ENCODE measurements around the gene KISS1. TPM values are rescaled to one million over a fixed set of nuclear protein-coding genes. Genes with fewer than 3 reads are reported as not detected.

KISS1 gene
- total RNA-seq, 1 experiment from 2014 or later = not detected

DNA sequence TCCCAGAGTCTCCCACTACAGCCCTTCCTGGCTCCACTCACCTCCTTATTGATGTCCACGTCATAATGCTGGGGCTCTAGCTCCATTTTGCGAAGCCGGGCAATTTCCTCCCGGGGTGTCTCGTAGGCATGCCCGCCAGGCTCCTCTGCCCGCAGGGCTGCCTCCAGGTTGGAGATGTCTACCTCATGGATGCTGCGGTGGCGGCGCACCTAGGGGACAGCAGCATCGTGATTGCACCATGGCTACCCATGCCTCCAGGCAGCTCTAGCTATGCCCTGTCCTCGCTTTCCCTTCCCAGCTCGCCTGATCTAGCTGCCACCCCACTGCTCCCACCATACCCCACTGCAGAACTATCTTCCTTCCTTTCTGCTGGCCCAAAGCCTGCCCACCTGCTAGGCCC, 32.6 kb upstream of the KISS1 start:
- in situ Hi-C loops (cut with HindIII; ENCODE audit: low pct_unique_long_range_greater_than_20kb, low sequenced_read_pairs) = no loop called here
- Histone ChIP-seq H3K36me3 (ENCODE audit: control insufficient read depth, insufficient read depth, low read length) (no peaks in the 10 kb centered on the region), H3K4me3 (ENCODE audit: low read depth in 2 of 2, low read length in 2 of 2) (no peak overlapping the region), H3K9me3 (ENCODE audit: control insufficient read depth, insufficient read depth, low read depth, low read length) (no peaks in the 10 kb centered on the region), H3K4me1 (ENCODE audit: control insufficient read depth, insufficient read depth, low read length) (no peaks in the 10 kb centered on the region), H3K27ac (ENCODE audit: low read length) (no peak overlapping the region), H3K27me3 (ENCODE audit: control insufficient read depth, insufficient read depth, low read length) (no peaks in the 10 kb centered on the region)
- no TSS peak for BruUV-seq (replicated peaks)
- ATAC-seq (no peak), DNase-seq (ENCODE audit: low read depth, low spot score) (no peak)
- ChIA-PET POLR2A (no interaction called here), CTCF (interaction anchor here (0.6 kb wide), 1 partner anchor 202 kb away, joined by 5 read pairs; no protein-coding TSS in a partner anchor)
- TF ChIP-seq, protein P1, sequence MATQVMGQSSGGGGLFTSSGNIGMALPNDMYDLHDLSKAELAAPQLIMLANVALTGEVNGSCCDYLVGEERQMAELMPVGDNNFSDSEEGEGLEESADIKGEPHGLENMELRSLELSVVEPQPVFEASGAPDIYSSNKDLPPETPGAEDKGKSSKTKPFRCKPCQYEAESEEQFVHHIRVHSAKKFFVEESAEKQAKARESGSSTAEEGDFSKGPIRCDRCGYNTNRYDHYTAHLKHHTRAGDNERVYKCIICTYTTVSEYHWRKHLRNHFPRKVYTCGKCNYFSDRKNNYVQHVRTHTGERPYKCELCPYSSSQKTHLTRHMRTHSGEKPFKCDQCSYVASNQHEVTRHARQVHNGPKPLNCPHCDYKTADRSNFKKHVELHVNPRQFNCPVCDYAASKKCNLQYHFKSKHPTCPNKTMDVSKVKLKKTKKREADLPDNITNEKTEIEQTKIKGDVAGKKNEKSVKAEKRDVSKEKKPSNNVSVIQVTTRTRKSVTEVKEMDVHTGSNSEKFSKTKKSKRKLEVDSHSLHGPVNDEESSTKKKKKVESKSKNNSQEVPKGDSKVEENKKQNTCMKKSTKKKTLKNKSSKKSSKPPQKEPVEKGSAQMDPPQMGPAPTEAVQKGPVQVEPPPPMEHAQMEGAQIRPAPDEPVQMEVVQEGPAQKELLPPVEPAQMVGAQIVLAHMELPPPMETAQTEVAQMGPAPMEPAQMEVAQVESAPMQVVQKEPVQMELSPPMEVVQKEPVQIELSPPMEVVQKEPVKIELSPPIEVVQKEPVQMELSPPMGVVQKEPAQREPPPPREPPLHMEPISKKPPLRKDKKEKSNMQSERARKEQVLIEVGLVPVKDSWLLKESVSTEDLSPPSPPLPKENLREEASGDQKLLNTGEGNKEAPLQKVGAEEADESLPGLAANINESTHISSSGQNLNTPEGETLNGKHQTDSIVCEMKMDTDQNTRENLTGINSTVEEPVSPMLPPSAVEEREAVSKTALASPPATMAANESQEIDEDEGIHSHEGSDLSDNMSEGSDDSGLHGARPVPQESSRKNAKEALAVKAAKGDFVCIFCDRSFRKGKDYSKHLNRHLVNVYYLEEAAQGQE (IDR thresholded peaks at IDR 0.05; ENCODE audit: insufficient read depth in 1 of 2, low read depth in 2 of 2, low read length in 1 of 2) = no peak
- intact Hi-C loops (cut with micrococcal nuclease; ENCODE audit: unreplicated experiment) = no loop called here

DNA sequence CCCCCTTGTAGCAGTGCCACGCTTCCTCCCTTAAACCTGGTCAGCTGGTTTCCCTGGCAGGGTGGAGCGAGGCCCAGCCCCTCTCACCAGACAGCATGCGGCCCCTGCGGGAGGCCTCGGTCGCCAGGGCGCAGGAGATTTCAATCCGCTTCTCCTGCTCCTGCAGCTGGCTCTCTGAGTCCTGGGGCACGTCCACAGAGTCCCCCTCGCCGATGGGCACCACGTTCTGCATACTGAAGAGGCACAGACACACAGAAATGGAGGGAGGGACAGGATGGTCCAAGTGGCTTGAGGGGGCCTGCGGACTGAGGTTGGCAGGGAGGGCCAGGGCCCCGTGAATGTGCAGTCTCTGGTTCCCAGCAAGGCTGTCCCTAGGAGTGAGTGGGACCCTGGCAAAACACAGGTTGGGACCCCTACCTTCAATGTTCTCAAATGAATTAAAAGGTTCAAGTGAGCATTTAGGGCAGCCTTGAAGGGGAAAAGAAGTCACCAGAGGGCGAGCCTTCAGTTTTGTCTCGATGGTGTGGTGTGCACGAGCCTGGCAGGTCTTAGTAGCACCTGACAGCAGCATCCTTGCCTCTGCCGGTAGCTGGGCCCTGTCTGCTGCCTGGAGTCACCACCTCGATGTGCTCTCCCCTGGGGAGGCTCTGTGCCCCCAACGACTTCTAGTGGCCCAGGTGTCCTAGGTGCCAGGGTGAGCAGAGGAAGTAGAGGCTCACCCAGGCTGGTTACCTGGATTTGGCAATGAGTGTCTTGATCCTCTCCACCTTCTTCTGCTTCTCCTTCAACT, 31.9 kb upstream of the KISS1 start:
- intact Hi-C loops (cut with micrococcal nuclease; ENCODE audit: unreplicated experiment) = no loop called here
- Histone ChIP-seq H3K9me3 (ENCODE audit: control insufficient read depth, insufficient read depth, low read depth, low read length) (no peaks in the 10 kb centered on the region), H3K4me3 (ENCODE audit: low read depth in 2 of 2, low read length in 2 of 2) (no peak overlapping the region), H3K4me1 (ENCODE audit: control insufficient read depth, insufficient read depth, low read length) (no peaks in the 10 kb centered on the region), H3K27me3 (ENCODE audit: control insufficient read depth, insufficient read depth, low read length) (no peaks in the 10 kb centered on the region), H3K36me3 (ENCODE audit: control insufficient read depth, insufficient read depth, low read length) (no peaks in the 10 kb centered on the region), H3K27ac (ENCODE audit: low read length) (no peak overlapping the region)
- DNase-seq (ENCODE audit: low read depth, low spot score) = no peak
- no peak for ATAC-seq
- POLR2A ChIA-PET = no interaction called here
- in situ Hi-C loops (cut with HindIII; ENCODE audit: low pct_unique_long_range_greater_than_20kb, low sequenced_read_pairs) = no loop called here
- BruUV-seq (replicated peaks) = no TSS peak
- CTCF ChIA-PET = no interaction called here
- TF ChIP-seq, protein P1 (IDR thresholded peaks at IDR 0.05; ENCODE audit: insufficient read depth in 1 of 2, low read depth in 2 of 2, low read length in 1 of 2) = no peak
- no peak for TF ChIP-seq CTCF (IDR thresholded peaks at IDR 0.05)
- no peak for TF ChIP-seq POLR2AphosphoS5 (IDR thresholded peaks at IDR 0.05; ENCODE audit: low read depth, low read length)
- no peak for TF ChIP-seq TCF7L2 (IDR thresholded peaks at IDR 0.05; ENCODE audit: low read depth, low read length)
- TF ChIP-seq SIN3A (IDR thresholded peaks at IDR 0.05; ENCODE audit: borderline replicate concordance, insufficient read depth, low read depth, low read length) = no peak

Data from Panc1 (cell line).